Gastrocnemius medialis (tissue), 4 donors: Measurements from ENCODE around the gene LCE3C. TPM values are rescaled to one million over a fixed set of nuclear protein-coding genes. Genes with fewer than 3 reads are reported as not detected.

Source experiments
- ATAC-seq, 2 donors: fragments of 150-250 bp; one replicate each; pipeline ENCODE4 v1.9.1; 2016
- DNase-seq, 2 donors: peaks; one replicate each; pipeline ENCODE4 v3.0.0-alpha.2; 2019
- H3K27ac ChIP-seq, 4 donors: fragments of 200-600 bp; sonication (generic); 1 replicate in 1 of 4; 2 replicates in 3 of 4; pipeline ENCODE4 v1.5.1; 2016 to 2018; ENCODE audit warnings: mild to moderate bottlenecking in 2 of 4, moderate library complexity in 1 of 4
- H3K27me3 ChIP-seq, 3 donors: fragments of 200-600 bp; sonication (generic) in 2 of 3; 1 replicate in 1 of 3; 2 replicates in 2 of 3; pipeline versions ENCODE4 v1.5.1 to v1.6.0; 2016 to 2019; ENCODE audit warnings: mild to moderate bottlenecking in 1 of 3, moderate library complexity in 1 of 3
- H3K36me3 ChIP-seq, 2 donors: fragments of 200-600 bp; sonication (generic) in 1 of 2; one replicate each; pipeline ENCODE4 v1.5.1; 2017 to 2018
- H3K4me1 ChIP-seq, 2 donors: fragments of 200-600 bp; sonication (generic) in 1 of 2; one replicate each; pipeline ENCODE4 v1.5.1; 2016 to 2017; ENCODE audit warnings: mild to moderate bottlenecking in 2 of 2
- H3K4me3 ChIP-seq, 4 donors: fragments of 200-600 bp; sonication (generic) in 3 of 4; 1 replicate in 1 of 4; 2 replicates in 3 of 4; pipeline ENCODE4 v1.5.1; 2016 to 2019; ENCODE audit warnings: mild to moderate bottlenecking in 2 of 4
- H3K9me3 ChIP-seq, 3 donors: fragments of 200-600 bp; sonication (generic) in 2 of 3; 1 replicate in 1 of 3; 2 replicates in 2 of 3; pipeline ENCODE4 v1.5.1; 2016 to 2019
- POLR2A ChIP-seq, 2 donors: fragments of 450-650 bp; IDR thresholded peaks; one replicate each; pipeline ENCODE4 v1.6.1; 2017; ENCODE audit warnings: antibody characterized with exemption in 2 of 2, mild to moderate bottlenecking in 2 of 2, moderate library complexity in 2 of 2
- in situ Hi-C, 4 donors: fragments of 200-750 bp; cut with MboI; loops; one replicate each; pipeline versions ENCODE4 v1.15.0 to v1.8.0; 2017; ENCODE audit warnings: low sequenced_read_pairs in 4 of 4
- intact Hi-C: fragments of 100-400 bp; cut with DNase I; formaldehyde crosslinking; loops from one replicate; pipeline ENCODE4 v1.15.1; 2023; ENCODE audit warnings: low total_unique reads
- total RNA-seq, 4 donors: library from RNA; depleted of rRNA; stranded (reverse); fragments of >200 nt; gene quantifications; one replicate each; pipeline versions ENCODE4 v1.1.0 to v1.2.3, GENCODE V29; 2016
- TF ChIP-seq, protein P1 (sequence below), 5 experiments: fragments of 450-650 bp in 3 of 5; fragments of 200-600 bp in 2 of 5; sonication (generic) in 2 of 5; IDR thresholded peaks in 4 of 5; conservative IDR thresholded peaks in 1 of 5; 1 replicate in 4 of 5; 2 replicates in 1 of 5; pipeline ENCODE4 v1.5.1; 2016 to 2019; ENCODE audit warnings: antibody characterized with exemption in 5 of 5, mild to moderate bottlenecking in 3 of 5, moderate library complexity in 3 of 5

LCE3C gene
- total RNA-seq, 4 donors from 2014 or later: not detected

GRCh38 chr1:152645146-152645545 is 45.1 kb downstream of the LCE3C start:
- in situ Hi-C loops (no loop called here), intact Hi-C loops (no loop called here)
- DNase-seq (no peak), ATAC-seq (no peak)
- H3K4me3 ChIP-seq: no peak overlapping the region
- H3K27me3 ChIP-seq: no peaks in the 10 kb centered on the region
- H3K36me3 ChIP-seq: no peaks in the 10 kb centered on the region
- H3K4me1 ChIP-seq: no peaks in the 10 kb centered on the region
- no peaks in the 10 kb centered on the region for H3K9me3 ChIP-seq
- H3K27ac ChIP-seq: no peak overlapping the region
- TF ChIP-seq POLR2A (IDR thresholded peaks at IDR 0.05): no peak
- TF ChIP-seq, protein P1, sequence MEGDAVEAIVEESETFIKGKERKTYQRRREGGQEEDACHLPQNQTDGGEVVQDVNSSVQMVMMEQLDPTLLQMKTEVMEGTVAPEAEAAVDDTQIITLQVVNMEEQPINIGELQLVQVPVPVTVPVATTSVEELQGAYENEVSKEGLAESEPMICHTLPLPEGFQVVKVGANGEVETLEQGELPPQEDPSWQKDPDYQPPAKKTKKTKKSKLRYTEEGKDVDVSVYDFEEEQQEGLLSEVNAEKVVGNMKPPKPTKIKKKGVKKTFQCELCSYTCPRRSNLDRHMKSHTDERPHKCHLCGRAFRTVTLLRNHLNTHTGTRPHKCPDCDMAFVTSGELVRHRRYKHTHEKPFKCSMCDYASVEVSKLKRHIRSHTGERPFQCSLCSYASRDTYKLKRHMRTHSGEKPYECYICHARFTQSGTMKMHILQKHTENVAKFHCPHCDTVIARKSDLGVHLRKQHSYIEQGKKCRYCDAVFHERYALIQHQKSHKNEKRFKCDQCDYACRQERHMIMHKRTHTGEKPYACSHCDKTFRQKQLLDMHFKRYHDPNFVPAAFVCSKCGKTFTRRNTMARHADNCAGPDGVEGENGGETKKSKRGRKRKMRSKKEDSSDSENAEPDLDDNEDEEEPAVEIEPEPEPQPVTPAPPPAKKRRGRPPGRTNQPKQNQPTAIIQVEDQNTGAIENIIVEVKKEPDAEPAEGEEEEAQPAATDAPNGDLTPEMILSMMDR (IDR thresholded peaks at IDR 0.05 in 4 of 5, conservative IDR thresholded peaks at IDR 0.05 in 1 of 5): no peak

DNA sequence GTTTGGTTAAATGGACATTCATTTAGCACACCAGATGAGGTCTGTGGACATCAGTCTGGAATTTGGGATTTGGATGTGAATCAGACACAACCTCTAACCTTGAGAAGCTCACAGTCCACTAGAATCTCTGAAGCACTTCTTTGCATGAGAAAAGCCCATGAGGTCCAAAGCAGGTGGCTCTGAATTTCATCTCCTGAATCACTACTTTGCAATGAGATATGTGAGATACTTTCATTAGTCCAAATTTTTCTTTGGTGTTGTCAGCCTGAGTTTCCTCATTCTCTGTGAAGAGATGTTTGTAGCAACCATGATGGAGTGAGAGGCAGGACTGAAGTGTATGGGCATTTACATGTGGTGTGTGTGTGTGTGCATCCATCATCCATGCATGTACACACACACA is 46.6 kb downstream of the LCE3C start:
- Histone ChIP-seq H3K36me3 (no peaks in the 10 kb centered on the region), H3K27me3 (no peaks in the 10 kb centered on the region), H3K9me3 (no peaks in the 10 kb centered on the region), H3K27ac (no peak overlapping the region), H3K4me1 (no peaks in the 10 kb centered on the region), H3K4me3 (no peak overlapping the region)
- no peak for DNase-seq
- in situ Hi-C loops (no loop called here), intact Hi-C loops (no loop called here)
- TF ChIP-seq POLR2A (IDR thresholded peaks at IDR 0.05): no peak
- TF ChIP-seq, protein P1 (IDR thresholded peaks at IDR 0.05 in 4 of 5, conservative IDR thresholded peaks at IDR 0.05 in 1 of 5): no peak
- ATAC-seq: no peak

Other genes starting within 250 kb of the LCE3C start
- not detected for gene FLG2, start 240.2 kb upstream of the LCE3C start, total RNA-seq
- gene CRNN, start 186.0 kb upstream of the LCE3C start, total RNA-seq: not detected
- not detected for gene LCE5A, start 89.4 kb upstream of the LCE3C start, total RNA-seq
- not detected for gene CRCT1, start 85.8 kb upstream of the LCE3C start, total RNA-seq
- not detected for gene LCE3E, start 33.5 kb upstream of the LCE3C start, total RNA-seq
- gene LCE3D, start 19.7 kb upstream of the LCE3C start, total RNA-seq: not detected
- not detected for gene LCE3B, start 13.6 kb downstream of the LCE3C start, total RNA-seq
- not detected for gene LCE3A, start 22.9 kb downstream of the LCE3C start, total RNA-seq
- not detected for gene LCE2D, start 63.1 kb downstream of the LCE3C start, total RNA-seq
- gene LCE2C, start 75.0 kb downstream of the LCE3C start, total RNA-seq: not detected
- not detected for gene LCE2B, start 85.9 kb downstream of the LCE3C start, total RNA-seq
- gene LCE2A, start 98.1 kb downstream of the LCE3C start, total RNA-seq: not detected
- gene LCE4A, start 107.9 kb downstream of the LCE3C start, total RNA-seq: not detected
- not detected for gene KPRP, start 157.8 kb downstream of the LCE3C start, total RNA-seq
- gene LCE1F, start 174.9 kb downstream of the LCE3C start, total RNA-seq: not detected
- not detected for gene LCE1E, start 186.0 kb downstream of the LCE3C start, total RNA-seq
- not detected for gene LCE1D, start 196.5 kb downstream of the LCE3C start, total RNA-seq
- gene LCE1C, start 206.4 kb downstream of the LCE3C start, total RNA-seq: not detected
- not detected for gene LCE1B, start 211.7 kb downstream of the LCE3C start, total RNA-seq
- gene LCE1A, start 227.2 kb downstream of the LCE3C start, total RNA-seq: not detected
- gene LCE6A, start 242.6 kb downstream of the LCE3C start, total RNA-seq: not detected